HG03039 (cell line): ENCODE data around the gene FBXO40.
A peak's percentile ranks its signal among the peaks of the same experiment; 100 is the strongest.

Experiments used
- ATAC-seq: cut with Tn5 transposase; IDR thresholded peaks from one replicate; pipeline ENCODE4 v1.9.1; 2021; ENCODE audit warnings: mild to moderate bottlenecking, moderate library complexity; ENCODE audit not compliant: unreplicated experiment

Gene FBXO40

DNA sequence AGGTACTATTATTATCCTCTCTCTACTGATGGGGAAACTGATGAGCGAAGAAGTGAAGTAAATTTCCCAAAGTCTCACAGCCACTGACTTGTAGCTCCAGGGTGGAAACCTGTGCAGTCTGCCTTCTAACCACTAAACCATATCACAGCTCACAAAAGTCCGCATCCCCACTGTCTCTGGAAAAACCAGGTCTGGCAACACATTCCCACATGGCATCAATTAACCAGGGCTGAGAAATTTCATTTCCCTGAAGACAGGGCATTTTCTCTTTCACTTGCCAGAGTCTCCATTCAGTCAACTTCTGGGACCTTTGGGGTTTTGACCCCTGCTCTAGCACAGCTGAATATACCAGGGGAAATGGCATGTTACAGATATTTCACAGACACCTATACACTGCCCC lies 26.5 kb downstream of the FBXO40 start:
- no peak for ATAC-seq

GRCh38 chr3:121621491-121621890 lies 28.3 kb downstream of the FBXO40 start:
- no peak for ATAC-seq

- no peak for ATAC-seq
Observed at GRCh38 chr3:121624147-121624899, 31.1 kb downstream of the FBXO40 start.

DNA sequence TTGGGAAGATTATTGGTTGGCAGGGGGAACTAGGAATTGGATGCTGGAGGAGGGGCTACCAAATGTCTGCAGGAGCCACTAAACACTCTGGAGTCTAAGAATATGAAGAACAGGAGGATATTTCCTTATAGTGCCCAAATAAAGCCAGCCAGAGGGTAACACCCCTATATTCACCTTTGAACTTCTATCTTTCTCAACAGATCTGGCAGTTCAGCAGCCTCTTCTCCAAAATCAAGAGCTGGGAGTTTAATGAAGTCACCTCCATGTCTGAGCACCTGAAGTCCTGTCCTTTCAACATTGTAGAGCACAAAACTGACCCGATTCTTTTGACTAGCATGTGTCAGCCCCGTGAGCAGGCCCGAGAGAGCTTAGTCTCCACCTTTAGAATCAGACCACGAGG lies 33.3 kb downstream of the FBXO40 start:
- ATAC-seq: no peak

DNA sequence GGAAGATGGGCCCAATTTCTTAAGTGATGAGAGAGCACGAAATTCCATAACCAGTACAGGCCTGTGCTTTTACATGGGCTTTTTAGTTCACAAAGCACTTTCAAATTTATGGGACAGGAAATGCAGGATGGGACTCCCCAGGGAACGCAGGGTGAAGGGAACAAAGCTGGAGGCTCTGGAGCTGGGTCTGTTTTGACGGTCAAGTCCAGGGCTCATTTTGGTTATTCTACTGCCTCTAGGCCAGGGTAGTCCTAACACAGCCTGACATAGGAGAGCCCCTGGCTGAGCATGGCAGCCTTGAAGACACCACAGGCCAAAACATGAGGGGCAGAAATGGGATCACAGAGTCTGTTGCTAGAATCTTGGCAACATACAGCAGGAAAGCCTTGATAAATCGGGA lies 34.0 kb downstream of the FBXO40 start:
- no peak for ATAC-seq

DNA sequence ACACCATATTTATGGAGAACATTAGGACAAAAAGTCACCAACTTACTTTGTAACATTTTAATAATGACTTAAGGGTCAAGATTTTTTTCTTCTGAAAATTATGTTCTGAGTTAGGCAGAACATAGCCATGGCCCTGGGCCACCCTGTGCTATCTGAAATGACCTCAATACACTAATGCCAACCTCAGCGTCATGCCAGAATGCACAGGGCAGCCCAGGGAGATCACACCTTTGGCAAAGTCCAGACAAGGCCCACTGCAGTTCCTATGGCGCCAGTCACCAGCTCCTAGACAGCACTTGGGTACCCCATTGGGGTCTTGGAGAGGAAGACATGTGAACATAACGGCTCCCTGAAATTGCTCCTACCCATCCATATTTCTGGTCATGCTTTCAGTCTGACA lies 34.4 kb downstream of the FBXO40 start:
- no peak for ATAC-seq

DNA sequence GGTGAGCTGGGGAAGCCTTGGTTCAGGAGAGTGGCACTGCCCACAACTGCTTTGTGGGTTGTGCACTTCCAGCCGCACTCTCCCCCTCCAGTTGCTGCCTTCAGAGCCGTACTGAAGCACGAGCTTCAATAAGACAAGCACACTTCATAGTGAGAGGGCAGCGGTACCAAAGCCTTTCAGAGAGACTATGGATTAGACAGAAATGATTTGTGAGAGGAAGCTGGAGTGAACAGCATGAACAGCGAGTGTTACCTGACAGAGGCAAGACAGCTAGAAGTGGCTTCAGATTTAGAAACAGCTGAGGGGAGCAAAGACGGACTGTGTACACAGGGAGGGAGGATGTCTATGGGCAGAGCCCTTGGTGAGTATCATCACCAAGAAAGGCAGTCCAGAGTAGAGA lies 36.4 kb downstream of the FBXO40 start:
- ATAC-seq: no peak

DNA sequence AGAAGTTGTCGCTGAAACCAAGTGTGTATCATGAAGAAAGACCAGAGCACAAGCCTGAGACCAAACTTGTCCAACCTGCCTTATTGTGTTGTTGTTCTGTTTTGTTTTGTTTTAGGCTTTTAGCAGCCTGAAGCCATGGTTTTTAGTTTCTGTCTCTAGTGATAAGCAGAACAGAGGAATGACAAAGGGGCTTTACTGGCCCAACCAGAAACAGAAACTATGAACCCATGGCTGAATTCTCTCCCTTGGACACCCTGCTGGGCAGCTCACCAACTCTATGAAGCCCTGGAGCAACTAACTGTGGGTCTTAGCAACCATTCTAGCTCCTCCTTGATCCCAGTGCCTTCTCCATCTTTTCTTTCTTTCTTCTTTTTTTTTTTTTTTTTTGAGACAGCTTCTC lies 37.2 kb downstream of the FBXO40 start:
- ATAC-seq: no peak

- ATAC-seq: no peak
Observed at GRCh38 chr3:121637922-121638321, 44.7 kb downstream of the FBXO40 start.

GRCh38 chr3:121641127-121641526 lies 47.9 kb downstream of the FBXO40 start:
- no peak for ATAC-seq

DNA sequence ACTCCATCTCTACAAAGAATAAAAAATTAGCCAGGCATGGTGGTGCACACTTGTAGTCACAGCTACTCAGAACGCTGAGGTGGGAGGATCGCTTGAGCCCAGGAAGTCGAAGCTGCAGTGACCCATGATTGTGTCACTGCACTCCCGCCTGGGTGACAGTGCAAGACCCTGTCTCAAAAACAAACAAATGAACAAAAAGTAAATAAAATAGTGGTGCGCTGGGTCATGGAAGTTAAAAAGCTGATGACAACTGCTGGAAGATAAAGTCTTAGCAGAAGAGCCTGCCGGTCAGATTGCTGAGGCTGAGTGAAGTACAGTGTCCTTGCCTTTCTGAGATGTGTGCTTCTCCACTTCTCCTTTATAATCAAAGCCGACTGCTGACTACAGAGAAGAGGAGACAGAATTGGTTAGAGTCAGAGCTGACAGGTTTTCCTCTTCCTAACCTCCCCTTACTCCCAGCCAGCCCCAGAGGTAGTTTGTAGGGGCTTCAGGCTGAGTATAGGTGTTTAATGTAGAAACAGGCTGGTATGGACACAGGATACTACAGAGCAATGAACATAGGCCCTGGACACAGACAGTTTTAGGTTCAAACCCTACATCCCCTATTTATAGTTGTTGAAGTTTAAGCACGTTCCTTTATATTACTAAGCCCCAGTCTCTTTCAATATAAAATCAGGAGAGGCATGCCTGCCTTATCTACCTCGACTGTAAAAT lies 49.6 kb downstream of the FBXO40 start:
- ATAC-seq: no peak

GRCh38 chr3:121645054-121645453 lies 51.9 kb downstream of the FBXO40 start:
- ATAC-seq: no peak

DNA sequence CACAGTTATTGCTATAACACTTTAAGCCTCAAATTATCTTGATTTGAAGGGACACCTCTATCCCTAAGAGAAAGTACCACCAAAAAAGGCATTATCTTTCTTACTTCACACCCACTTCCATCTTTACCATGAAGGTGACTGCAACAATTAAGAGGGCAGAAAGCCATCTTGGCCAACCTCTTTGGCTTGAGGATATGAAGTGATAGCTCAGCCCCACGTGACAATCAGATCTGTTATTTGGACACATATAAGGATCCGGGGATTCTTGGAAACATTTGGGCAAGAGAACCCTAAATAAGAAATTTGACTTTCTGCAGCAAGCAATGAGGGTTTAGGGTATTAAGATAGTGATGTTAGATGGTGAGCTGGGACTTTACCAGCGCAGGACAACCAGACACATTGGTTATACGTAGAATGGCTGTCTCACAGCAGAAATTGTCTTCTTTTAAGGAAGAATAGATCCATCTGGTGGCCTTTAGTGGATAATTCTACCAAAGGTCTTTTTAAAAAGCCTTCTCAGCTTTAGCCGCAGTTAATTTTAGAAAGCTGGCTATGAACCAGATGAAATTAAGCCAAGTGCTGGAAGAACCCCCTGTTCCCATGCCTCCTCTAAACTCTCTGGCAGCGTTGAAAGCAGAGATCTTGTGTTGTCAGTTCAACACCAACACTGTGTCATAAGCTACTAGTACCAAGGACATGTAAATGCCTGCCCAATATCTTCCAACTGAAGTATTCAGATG lies 55.2 kb downstream of the FBXO40 start:
- no peak for ATAC-seq

DNA sequence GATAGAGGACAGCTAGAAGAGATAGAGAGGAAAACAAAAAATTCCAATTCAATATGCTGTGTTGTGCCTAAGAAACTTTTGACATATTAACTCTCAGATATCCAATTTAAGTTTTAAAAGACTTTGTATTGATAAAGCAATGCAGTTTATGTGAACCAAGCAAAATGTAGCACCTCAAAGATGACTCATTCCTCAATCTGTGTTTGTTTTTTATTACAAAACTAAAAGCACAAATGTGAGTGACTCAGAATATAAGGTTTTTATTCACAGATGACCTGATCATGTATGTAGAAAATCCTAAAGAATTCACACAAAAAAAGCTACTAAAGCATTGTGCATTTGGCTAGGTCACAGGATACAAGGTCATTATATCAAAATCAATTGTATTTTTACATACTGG lies 56.5 kb downstream of the FBXO40 start:
- ATAC-seq: no peak

DNA sequence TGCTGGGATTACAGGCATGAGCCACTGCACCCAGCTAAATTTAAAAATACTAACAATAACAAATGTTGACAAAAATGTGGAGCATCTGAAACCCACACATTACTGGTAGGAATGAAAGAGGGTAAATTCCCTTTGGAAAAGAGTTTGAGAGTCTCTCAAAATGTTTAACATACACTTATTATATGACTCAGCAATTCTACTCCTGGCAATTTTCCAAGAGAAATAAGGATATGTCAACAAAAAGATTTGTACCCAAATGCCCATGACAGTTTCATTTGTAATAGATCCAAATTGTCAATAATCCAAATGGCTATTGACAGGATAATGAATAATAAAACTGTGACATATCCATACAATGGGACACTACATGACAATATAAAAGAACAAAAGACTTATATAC lies 58.5 kb downstream of the FBXO40 start:
- ATAC-seq: no peak

GRCh38 chr3:121654493-121655385 lies 61.6 kb downstream of the FBXO40 start:
- ATAC-seq: peak; percentile 75

GRCh38 chr3:121658716-121659435 lies 65.7 kb downstream of the FBXO40 start:
- no peak for ATAC-seq

DNA sequence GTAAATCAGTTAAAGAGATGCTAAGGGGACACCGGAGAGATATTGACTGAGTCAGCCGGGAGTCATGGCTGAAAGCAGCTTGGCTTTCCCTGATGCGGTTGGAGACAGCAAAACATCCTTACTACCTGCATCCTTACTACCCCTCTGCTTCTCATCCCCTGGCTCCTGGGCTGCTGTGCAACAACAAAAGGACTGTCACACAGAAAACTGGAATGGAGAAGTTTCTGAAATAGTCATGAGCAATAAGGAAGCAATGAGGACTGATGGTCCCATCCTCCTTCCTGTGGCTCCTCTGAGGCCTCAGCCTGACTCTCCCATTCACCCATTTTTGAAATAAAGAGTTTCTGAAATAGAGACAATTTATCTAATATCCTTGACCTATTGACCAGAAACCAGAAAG lies 66.4 kb downstream of the FBXO40 start:
- ATAC-seq: no peak

DNA sequence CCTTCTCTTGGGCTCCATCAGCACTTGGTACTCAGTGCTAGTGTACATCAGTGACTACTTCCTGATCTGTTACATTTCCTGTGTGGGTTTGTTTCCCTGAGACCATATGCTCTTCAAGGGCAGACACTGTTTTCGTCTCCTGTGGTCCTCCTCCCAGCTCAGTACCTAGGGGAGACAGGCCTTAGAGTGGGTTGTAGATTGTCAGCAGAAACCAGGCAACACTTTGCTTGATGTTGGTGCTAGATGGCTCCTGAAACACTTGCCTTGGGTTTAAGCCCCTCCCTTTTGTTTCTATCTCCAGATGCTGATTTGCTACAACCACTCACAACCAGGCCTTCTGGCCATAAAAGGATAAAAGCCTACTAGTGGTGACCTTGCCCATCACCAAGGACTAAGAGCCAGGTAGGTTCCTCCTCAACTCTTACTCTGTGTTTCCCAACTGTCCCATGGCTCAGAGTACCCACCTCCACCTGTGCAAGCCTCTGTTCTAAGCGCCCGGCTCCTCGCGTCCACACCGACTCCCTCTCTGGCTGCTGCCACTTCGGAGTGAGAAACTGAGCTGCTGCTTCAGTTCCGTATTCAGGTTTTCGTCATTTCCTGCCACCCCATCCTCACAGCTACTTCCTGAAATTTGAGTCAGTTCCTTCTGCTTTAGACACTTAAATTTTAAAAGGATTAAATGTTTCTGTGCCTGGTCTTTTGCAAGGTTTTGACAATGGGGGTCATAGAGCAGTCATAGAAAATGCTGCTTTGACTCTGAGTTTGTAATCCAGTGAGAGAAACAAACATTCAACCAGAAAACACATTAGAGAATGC lies 67.4 kb downstream of the FBXO40 start, which contains the start of gene HCLS1:
TSS of gene HCLS1 (minus strand) at position 548 of the 816 bp plus-strand sequence. CDS start 2,556 bp downstream, outside the sequence.
- peak; percentile 83 for ATAC-seq
